KOPT-K1 (cell line): ENCODE results near the gene DYNC1H1.

Source experiments
- H3K27ac ChIP-seq: fragments of 200-600 bp; sonication (generic); 2 replicates; pipeline ENCODE4 v1.5.1; 2016; ENCODE audit warnings: antibody characterized with exemption, mild to moderate bottlenecking, low read depth, low read length; ENCODE audit not compliant: poor library complexity, severe bottlenecking
- H3K36me3 ChIP-seq: fragments of 200-600 bp; sonication (generic); 2 replicates; pipeline ENCODE4 v1.5.1; 2017; ENCODE audit warnings: antibody characterized with exemption, mild to moderate bottlenecking, low read length, moderate library complexity; ENCODE audit not compliant: insufficient read depth
- H3K9me3 ChIP-seq: fragments of 200-600 bp; sonication (generic); 2 replicates; pipeline ENCODE4 v1.5.1; 2017; ENCODE audit warnings: antibody characterized with exemption, low read length, mild to moderate bottlenecking; ENCODE audit not compliant: insufficient read depth, poor library complexity, severe bottlenecking

DYNC1H1 gene

DNA sequence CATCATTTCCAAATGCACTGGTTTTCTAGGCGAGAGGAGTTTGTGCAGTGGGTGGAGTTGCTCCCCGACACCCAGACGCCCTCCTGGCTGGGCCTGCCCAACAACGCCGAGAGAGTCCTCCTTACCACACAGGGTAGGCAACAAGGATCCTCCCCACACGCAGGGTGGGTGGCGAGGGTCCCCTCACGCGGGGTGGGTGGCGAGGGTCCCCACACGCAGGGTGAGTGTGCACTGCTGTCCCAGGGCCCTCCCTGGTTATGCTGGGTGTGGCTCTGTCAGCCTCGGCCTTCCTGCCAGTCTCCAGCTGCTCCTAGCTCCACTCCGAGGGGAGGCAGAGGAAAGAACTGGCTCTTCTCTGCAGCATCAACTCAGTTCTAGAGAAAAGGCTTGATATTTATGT, 80.2 kb downstream of the DYNC1H1 start:
- H3K27ac ChIP-seq = no peak overlapping the region
- H3K9me3 ChIP-seq = no peaks in the 10 kb centered on the region
- peaks cover 100% of the 10 kb centered on the region for H3K36me3 ChIP-seq

DNA sequence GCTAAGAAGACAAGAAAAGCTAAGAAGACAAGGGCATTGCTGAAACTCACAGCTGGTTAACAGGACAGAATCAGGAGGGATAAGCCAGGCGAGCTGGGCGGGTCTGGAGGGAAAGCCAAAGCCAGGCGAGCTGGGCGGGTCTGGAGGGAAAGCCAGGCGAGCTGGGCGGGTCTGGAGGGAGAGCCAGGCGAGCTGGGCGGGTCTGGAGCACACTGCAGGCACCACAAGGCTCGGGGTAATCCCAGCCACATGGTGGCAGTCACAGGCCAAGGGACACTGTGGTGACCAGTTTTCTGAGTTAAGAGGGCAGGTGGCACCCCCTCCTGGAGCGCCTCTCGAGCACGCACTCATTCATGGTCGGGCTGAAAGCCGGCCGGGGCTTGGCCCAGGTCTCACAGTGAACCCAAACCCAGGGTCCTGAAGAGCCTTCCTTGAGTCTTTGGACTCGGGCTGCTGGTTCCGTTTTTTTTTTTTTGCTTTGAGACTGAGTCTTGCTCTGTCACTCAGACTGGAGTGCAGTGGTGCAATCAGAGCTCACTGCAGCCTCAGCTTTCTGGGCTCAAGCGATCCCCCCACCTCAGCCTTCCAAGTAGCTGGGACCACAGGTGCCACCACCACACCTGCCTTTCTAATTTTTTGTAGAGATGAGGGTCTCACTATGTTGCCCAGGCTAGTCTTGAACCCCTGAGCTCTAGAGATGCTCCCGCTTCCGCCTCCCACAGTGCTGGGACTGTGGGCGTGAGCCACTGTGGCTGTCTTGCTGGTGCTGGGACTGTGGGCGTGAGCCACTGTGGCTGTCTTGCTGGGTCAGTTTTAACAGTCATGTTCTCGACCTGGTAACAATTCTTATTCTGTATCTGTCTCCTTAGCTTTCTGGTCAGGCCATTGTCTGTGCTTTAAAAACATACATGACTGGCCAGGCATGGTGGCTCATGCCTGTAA, 82.2 kb downstream of the DYNC1H1 start:
- H3K36me3 ChIP-seq = peaks cover 100% of the 10 kb centered on the region
- H3K27ac ChIP-seq = no peak overlapping the region
- H3K9me3 ChIP-seq = no peaks in the 10 kb centered on the region

DNA sequence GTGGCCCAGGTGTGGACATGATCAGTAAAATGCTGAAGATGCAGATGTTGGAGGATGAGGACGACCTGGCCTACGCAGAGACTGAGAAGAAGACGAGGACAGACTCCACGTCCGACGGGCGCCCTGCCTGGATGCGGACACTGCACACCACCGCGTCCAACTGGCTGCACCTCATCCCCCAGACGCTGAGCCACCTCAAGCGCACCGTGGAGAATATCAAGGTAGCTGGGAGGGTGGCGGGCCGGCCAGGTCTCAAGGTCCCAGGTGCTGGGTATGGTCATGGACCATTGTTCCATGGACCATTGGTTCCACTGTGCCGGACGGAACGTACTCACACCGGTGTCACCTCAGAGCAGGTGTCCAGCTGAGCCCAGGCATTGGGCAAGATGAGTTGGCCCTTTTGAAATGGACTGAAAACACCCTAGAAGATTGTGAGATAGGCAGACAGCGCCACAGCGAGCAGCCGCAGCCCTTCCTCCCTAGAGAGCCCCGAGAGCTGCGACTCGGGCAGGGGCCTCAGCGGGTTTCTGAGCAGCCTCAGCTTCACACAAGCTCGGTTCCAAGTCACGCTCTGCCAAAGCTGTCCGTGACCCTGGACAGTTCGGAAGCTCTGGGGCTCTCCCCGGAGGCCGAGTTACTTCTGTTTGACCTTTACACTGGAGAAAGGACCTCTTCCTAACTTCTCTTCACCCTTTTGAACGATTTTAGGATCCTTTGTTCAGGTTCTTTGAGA, 83.6 kb downstream of the DYNC1H1 start:
- Histone ChIP-seq H3K36me3 (peaks cover 100% of the 10 kb centered on the region), H3K27ac (no peak overlapping the region), H3K9me3 (no peaks in the 10 kb centered on the region)

DNA sequence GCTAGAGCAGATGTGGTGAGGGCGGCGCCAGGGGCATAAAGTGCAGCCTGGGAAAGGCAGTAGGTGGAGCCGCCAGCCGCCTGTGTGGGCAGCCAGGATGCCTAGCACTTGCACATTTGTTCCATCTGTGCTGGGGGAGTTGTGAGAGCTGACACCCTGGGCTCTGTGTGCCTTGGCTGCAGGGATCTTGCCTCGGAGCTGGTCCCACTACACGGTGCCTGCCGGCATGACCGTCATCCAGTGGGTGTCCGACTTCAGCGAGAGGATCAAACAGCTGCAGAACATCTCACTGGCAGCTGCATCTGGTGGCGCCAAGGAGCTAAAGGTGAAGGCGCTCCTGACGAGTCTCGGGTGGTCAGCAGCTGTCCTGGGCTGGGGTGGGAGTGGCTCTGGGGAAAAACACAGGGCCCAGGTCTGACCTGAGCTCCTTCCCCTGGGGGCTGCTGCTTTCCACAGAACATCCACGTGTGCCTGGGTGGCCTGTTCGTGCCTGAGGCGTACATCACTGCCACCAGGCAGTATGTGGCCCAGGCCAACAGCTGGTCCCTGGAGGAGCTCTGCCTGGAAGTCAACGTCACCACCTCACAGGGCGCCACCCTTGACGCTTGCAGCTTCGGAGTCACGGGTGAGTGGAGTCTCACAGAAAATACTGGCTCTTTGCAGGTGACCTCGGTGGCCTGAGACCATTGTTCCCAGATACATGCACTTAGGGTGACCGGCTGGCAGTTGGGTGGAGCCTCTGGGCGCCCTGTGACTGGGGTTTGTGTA, 85.1 kb downstream of the DYNC1H1 start:
- H3K36me3 ChIP-seq = peaks cover 97% of the 10 kb centered on the region
- no peaks in the 10 kb centered on the region for H3K9me3 ChIP-seq
- no peak overlapping the region for H3K27ac ChIP-seq

DNA sequence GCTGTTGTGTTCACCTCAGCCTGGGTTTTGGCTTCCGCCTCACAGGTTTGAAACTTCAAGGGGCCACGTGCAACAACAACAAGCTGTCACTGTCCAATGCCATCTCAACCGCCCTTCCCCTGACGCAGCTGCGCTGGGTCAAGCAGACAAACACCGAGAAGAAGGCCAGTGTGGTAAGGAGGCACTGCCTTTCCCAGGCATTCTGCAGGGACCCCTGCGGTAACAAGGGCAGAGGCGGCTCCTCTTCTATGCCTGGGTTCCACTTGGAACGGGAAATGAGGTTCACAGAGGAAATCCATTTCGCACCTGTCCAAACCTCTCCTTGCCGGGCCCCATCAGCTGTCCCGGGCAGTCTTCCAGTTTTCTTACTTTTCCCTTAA, 85.6 kb downstream of the DYNC1H1 start:
- no peaks in the 10 kb centered on the region for H3K9me3 ChIP-seq
- H3K36me3 ChIP-seq = peaks cover 97% of the 10 kb centered on the region
- no peak overlapping the region for H3K27ac ChIP-seq

DNA sequence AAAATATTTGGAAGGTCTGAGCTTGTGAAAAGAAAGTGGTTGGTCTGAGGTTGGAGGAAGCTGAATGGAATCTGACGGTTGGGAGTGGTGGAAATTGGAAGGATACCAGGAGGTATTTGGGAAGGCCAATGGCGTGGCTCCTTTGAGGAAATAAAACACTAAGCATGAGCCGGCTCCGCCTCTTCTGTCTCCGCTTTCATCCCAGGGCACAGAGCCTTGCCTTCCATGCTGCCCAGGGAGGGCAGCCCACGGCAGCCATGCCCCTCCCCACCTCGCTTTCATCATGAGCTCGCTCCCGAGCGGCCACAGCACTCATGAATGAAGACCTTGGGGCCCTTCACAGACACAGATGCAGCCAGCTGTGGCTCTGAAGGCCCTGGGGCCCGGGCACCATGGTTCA, 86.3 kb downstream of the DYNC1H1 start:
- Histone ChIP-seq H3K27ac (no peak overlapping the region), H3K36me3 (peaks cover 97% of the 10 kb centered on the region), H3K9me3 (no peaks in the 10 kb centered on the region)

DNA sequence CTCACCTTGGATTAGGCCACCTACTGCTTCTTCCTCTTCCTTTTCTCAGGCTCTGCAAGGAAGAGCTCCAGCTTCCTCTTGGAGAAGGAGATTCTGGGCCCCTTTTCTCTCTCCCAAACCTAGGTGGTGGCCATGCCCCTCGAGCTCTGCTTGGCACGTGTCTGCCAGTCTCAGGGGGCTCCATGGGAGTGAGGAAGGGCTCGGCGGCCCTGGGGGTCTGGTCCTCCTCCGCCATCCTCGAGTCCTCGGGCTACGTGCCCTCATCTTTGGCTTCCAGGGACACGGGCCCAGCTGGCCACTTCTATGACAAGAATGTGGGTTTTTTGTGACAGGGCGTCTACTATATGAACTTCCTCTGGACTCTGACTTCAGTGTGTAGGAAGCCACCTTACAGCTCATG, 88.1 kb downstream of the DYNC1H1 start:
- no peak overlapping the region for H3K27ac ChIP-seq

DNA sequence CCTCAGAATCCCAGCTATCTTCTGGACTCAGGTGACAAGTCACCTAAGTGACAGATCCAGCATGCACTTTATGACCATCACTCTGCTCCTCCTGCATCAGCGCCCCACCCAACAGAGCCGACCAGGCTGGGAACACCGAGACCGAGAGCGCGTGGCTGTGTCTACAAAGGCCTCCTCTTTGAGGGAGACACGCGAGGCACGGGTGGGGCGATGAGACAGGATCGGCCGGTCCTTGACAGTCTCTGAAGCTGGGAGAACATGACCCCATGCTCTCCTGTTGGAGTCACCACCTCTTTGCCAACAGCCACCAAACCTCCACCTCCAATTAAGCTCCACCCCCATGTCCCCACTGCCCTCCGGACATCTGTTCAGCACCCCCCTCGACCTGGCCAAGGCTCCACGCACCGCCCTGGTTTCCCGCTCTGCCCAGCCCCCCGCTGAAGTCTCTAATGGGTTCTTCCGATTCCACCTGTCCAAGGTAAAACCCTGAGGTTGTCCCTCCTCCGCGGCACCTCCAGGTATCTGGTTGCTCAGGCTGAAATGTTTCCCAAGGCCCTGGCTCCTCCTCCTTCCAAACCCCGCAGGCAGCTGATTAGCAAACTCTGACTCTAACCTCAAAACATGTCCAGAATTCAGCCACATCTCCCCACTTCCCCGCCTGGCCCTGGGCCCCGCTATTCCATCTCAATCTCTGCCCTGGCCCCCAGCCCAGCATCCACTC, 91.0 kb downstream of the DYNC1H1 start:
- Histone ChIP-seq H3K36me3 (peaks cover 50% of the 10 kb centered on the region), H3K27ac (no peak overlapping the region)

More for the DNA sequence above, 88.1 kb downstream of the DYNC1H1 start:
- no peaks in the 10 kb centered on the region for H3K9me3 ChIP-seq
- peaks cover 78% of the 10 kb centered on the region for H3K36me3 ChIP-seq

DNA sequence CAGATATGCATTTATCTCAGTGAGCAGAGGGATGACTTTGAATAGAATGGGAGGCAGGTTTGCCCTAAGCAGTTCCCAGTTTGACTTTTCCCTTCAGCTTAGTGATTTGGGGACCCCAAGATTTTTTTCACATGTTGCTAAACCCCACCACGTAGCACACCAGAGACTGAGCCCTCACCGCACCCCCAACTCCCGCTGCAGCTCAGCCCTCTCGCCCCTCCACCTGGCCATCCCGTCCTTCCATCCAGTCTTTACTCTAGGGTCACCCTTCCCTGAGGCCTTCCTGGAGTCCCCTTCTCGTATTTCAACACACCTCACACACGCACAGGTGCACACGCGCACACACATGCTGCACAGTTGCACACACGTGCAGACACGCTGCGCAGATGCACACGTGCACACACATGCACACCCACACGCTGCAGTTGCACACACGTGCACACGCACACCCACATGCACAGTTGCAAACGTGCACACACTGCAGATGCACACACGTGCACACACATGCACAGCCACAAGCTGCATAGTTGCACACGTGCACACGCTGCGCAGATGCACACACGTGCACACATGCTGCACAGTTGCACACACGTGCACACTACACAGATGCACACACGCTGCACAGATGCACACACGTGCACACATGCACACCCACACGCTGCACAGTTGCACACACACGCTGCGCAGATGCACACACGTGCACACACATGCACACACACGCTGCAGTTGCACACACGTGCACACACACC, 92.5 kb downstream of the DYNC1H1 start:
- H3K27ac ChIP-seq = no peak overlapping the region
- H3K36me3 ChIP-seq = peaks cover 35% of the 10 kb centered on the region
- H3K9me3 ChIP-seq = no peaks in the 10 kb centered on the region

More for the DNA sequence above, 91.0 kb downstream of the DYNC1H1 start:
- H3K9me3 ChIP-seq = no peaks in the 10 kb centered on the region

DNA sequence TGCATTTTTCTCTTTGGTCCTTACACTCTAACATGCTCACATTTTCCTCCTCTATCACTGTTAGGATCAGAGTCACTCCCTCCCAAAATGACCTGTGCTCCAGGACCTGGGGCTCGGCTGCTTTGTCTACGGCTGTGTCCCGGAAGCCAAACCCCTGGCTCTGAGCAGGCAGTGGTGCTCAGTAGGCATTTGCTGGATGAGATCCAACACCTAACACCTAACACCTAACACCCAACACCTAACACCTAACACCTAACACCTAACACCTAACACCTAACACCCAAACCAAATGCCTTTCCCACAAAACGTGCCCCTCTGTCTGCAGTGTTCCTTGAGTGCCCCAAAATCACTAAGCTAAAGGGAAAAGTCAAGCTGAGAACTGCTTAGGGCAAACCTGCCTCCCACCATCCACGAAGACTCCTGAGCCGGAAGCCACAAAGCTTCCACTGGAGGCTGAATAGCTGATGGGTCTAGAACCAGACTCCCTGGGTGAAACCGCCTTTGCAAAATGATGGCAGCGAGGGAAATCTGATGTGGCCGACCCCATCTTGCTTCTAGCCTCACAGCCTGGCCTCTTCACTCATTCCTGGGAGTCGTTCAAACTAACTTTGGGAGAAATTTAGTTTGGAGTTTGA, 93.2 kb downstream of the DYNC1H1 start:
- peaks cover 28% of the 10 kb centered on the region for H3K36me3 ChIP-seq
- no peaks in the 10 kb centered on the region for H3K9me3 ChIP-seq
- no peak overlapping the region for H3K27ac ChIP-seq

DNA sequence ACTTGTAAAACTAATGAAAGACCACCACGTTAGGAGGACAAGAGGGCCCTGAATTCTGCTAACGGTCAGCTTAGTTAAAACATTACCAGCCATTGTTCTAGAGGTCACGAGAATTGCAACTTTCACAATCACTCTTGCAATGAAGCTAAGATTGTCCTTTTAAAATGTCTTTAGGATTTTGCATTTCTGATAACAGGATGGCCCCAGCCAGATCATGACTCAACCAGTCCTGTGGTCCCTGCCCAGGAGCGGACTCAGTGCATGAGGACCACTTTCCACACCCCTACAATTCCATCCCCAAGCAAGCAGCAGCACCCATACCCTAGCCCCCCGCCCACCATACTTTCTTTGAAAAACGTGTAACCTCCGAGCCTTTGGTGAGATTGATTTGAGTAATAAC, 93.8 kb downstream of the DYNC1H1 start:
- Histone ChIP-seq H3K27ac (no peak overlapping the region), H3K9me3 (no peaks in the 10 kb centered on the region), H3K36me3 (peaks cover 22% of the 10 kb centered on the region; the same call in 1 of the 2 replicates)

DNA sequence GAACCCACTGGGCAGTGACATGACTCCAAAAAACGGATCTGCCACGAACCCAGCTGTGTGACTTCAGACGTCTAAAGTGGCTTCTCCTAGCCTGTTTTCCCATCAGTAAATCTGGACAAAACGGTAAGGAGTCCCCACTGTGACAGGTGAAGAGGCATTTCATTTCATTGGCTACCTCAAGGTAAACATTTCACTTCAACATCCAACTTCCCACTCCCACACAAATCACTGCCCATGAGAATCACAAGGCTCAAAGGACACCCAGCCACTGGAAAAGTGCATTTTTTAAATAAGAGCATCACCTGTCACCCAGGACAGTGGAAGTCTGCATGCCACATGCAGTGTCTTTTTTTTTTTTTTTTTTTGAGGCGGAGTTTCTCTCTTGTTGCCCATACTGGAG, 94.6 kb downstream of the DYNC1H1 start:
- peaks cover 17% of the 10 kb centered on the region; the same call in 1 of the 2 replicates for H3K36me3 ChIP-seq
- no peak overlapping the region for H3K27ac ChIP-seq
- H3K9me3 ChIP-seq = no peaks in the 10 kb centered on the region

DNA sequence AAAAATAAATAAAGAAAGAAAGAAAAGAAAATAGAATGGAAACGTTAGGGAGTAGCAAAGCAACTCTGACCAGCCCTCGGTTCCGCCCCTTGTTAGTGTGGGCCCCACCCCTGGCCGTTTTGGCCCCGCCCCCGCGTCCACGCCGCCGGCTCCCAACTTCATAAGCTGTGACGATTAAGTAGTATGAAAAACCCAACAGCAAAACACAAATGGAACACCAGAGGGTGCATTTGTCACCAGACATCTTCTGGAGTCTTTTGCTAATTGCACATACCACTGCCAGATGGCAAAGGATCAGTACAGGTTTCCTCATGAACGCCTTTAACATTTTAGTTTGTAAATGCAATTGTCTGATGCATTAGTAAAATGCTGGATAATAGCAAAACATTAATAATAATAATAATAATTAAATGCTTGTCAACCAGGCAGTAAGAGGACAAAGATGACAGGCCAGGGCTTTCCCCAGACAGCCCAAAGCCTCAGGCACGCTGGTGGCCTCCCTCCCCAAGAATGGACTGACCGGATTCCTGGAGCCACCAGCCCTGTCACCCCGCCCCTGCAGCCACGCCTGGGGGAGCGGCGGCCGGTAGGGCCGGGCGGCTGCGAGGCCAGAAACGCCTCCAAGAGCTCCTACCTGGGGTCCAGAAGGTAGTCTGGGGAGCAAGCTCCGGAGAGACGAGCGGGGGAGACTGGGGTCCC, 98.9 kb downstream of the DYNC1H1 start:
- Histone ChIP-seq H3K9me3 (no peaks in the 10 kb centered on the region), H3K27ac (no peak overlapping the region), H3K36me3 (no peaks in the 10 kb centered on the region)
